Fibroblast of lung (primary cell): ENCODE measurements around the gene CCDC102B.

Source experiments
- CTCF ChIP-seq, 2 donors: IDR thresholded peaks in 1 of 2; conservative IDR thresholded peaks in 1 of 2; 1 replicate in 1 of 2; 2 replicates in 1 of 2; pipeline ENCODE4 v1.5.1; 2011 to 2012; ENCODE audit warnings: low read length in 2 of 2, control low read depth in 1 of 2, inconsistent platforms in 1 of 2, low read depth in 1 of 2, mild to moderate bottlenecking in 1 of 2
- EZH2 ChIP-seq: IDR thresholded peaks from 2 replicates; pipeline ENCODE4 v1.5.1; 2012; ENCODE audit warnings: low read length, control low read depth, mild to moderate bottlenecking; ENCODE audit errors: missing control alignments

GRCh38 chr18:68817584-68817983 is 19.7 kb downstream of the CCDC102B start:
- no peak for TF ChIP-seq CTCF (conservative IDR thresholded peaks at IDR 0.05 in 1 of 2, IDR thresholded peaks at IDR 0.05 in 1 of 2; ENCODE audit: low read depth in 1 of 2, low read length in 2 of 2)
- no peak for TF ChIP-seq EZH2
